Uterus (tissue), 4 donors: ENCODE results near the gene PPP4R4. TPM values are rescaled to one million over a fixed set of nuclear protein-coding genes. Genes with fewer than 3 reads are reported as not detected.

ENCODE experiments used
- DNase-seq, 2 donors: peaks; one replicate each; pipeline ENCODE4 v3.0.0-alpha.2; 2019 to 2020
- H3K27ac ChIP-seq, 2 donors: fragments of 200-600 bp; sonication (generic); 1 replicate in 1 of 2; 2 replicates in 1 of 2; pipeline ENCODE4 v1.5.1; 2016 to 2018
- H3K27me3 ChIP-seq, 2 donors: fragments of 200-600 bp; sonication (generic); one replicate each; pipeline ENCODE4 v1.5.1; 2018 to 2019; ENCODE audit warnings: control low read depth in 1 of 2
- H3K36me3 ChIP-seq, 2 donors: fragments of 200-600 bp; sonication (generic); one replicate each; pipeline ENCODE4 v1.5.1; 2019; ENCODE audit warnings: control low read depth in 1 of 2
- H3K4me1 ChIP-seq, 2 donors: fragments of 200-600 bp; sonication (generic); one replicate each; pipeline ENCODE4 v1.5.1; 2018 to 2019; ENCODE audit warnings: control low read depth in 1 of 2
- H3K4me3 ChIP-seq, 2 donors: fragments of 200-600 bp; sonication (generic); 1 replicate in 1 of 2; 2 replicates in 1 of 2; pipeline ENCODE4 v1.5.1; 2018 to 2019; ENCODE audit warnings: mild to moderate bottlenecking in 1 of 2
- H3K9me3 ChIP-seq, 2 donors: fragments of 200-600 bp; sonication (generic); one replicate each; pipeline ENCODE4 v1.5.1; 2019; ENCODE audit warnings: control low read depth in 1 of 2
- CTCF ChIP-seq, 4 experiments: fragments of 200-600 bp in 2 of 4; fragments of 450-650 bp in 2 of 4; sonication (generic) in 2 of 4; IDR thresholded peaks; one replicate each; pipeline ENCODE4 v1.5.1; 2016 to 2019; ENCODE audit warnings: antibody characterized with exemption in 4 of 4, mild to moderate bottlenecking in 2 of 4, moderate library complexity in 1 of 4
- POLR2A ChIP-seq, 2 donors: fragments of 450-650 bp; IDR thresholded peaks; one replicate each; pipeline ENCODE4 v1.6.1; 2016; ENCODE audit warnings: antibody characterized with exemption in 2 of 2, mild to moderate bottlenecking in 1 of 2, moderate library complexity in 1 of 2
- intact Hi-C: fragments of 100-400 bp; cut with DNase I; formaldehyde crosslinking; loops from one replicate; pipeline ENCODE4 v1.15.1; 2023; ENCODE audit warnings: low total_unique reads
- total RNA-seq, 4 donors: library from RNA; depleted of rRNA in 3 of 4; stranded (reverse); fragments of >200 nt in 3 of 4; gene quantifications; one replicate each; pipeline versions ENCODE4 v1.1.0 to v1.2.4, GENCODE V29; 2014 to 2023
- donor health status: DM: yes; HTN: yes; CAD: no.

PPP4R4 gene
- total RNA-seq, 4 donors from 2014 or later: 0.59 to 4.1 (median 2.0) TPM

- Histone ChIP-seq H3K4me1 (no peaks in the 10 kb centered on the region), H3K27ac (no peak overlapping the region), H3K9me3 (peaks cover 0 to 6% of the 10 kb centered on the region in 2 donors), H3K4me3 (no peak overlapping the region), H3K36me3 (no peaks in the 10 kb centered on the region), H3K27me3 (no peaks in the 10 kb centered on the region)
- TF ChIP-seq CTCF (IDR thresholded peaks at IDR 0.05): no peak
- TF ChIP-seq POLR2A (IDR thresholded peaks at IDR 0.05): no peak
- intact Hi-C loops: no loop called here
- no peak for DNase-seq
Observed at GRCh38 chr14:94192536-94192935, 18.4 kb downstream of the PPP4R4 start.

GRCh38 chr14:94193776-94194175 is 19.7 kb downstream of the PPP4R4 start:
- peaks cover 0 to 6% of the 10 kb centered on the region in 2 donors for H3K9me3 ChIP-seq
- intact Hi-C loops: no loop called here
- H3K4me1 ChIP-seq: no peaks in the 10 kb centered on the region
- H3K27me3 ChIP-seq: no peaks in the 10 kb centered on the region
- TF ChIP-seq POLR2A (IDR thresholded peaks at IDR 0.05): no peak
- TF ChIP-seq CTCF (IDR thresholded peaks at IDR 0.05): no peak
- no peak for DNase-seq
- no peak overlapping the region for H3K27ac ChIP-seq
- no peaks in the 10 kb centered on the region for H3K36me3 ChIP-seq
- H3K4me3 ChIP-seq: no peak overlapping the region

GRCh38 chr14:94196057-94196456 is 21.9 kb downstream of the PPP4R4 start:
- intact Hi-C loops: no loop called here
- Histone ChIP-seq H3K27me3 (no peaks in the 10 kb centered on the region), H3K36me3 (no peaks in the 10 kb centered on the region), H3K9me3 (peaks cover 0 to 6% of the 10 kb centered on the region in 2 donors), H3K4me1 (no peaks in the 10 kb centered on the region), H3K4me3 (no peak overlapping the region), H3K27ac (no peak overlapping the region)
- DNase-seq: no peak
- no peak for TF ChIP-seq POLR2A (IDR thresholded peaks at IDR 0.05)
- no peak for TF ChIP-seq CTCF (IDR thresholded peaks at IDR 0.05)

- no peak for TF ChIP-seq CTCF (IDR thresholded peaks at IDR 0.05)
- no peak for TF ChIP-seq POLR2A (IDR thresholded peaks at IDR 0.05)
- Histone ChIP-seq H3K36me3 (no peaks in the 10 kb centered on the region), H3K9me3 (no peaks in the 10 kb centered on the region), H3K4me1 (no peaks in the 10 kb centered on the region), H3K4me3 (no peak overlapping the region), H3K27ac (no peak overlapping the region), H3K27me3 (no peaks in the 10 kb centered on the region)
- DNase-seq: no peak
- intact Hi-C loops: no loop called here
Observed at GRCh38 chr14:94203473-94204210, 29.5 kb downstream of the PPP4R4 start.

- Histone ChIP-seq H3K4me3 (no peak overlapping the region), H3K36me3 (no peaks in the 10 kb centered on the region), H3K27ac (no peak overlapping the region), H3K27me3 (no peaks in the 10 kb centered on the region), H3K9me3 (no peaks in the 10 kb centered on the region), H3K4me1 (no peaks in the 10 kb centered on the region)
- intact Hi-C loops: no loop called here
- no peak for TF ChIP-seq CTCF (IDR thresholded peaks at IDR 0.05)
- TF ChIP-seq POLR2A (IDR thresholded peaks at IDR 0.05): no peak
- DNase-seq: no peak
Observed at GRCh38 chr14:94213021-94213420, 38.9 kb downstream of the PPP4R4 start.
